ENCODE measurements around the gene TARS1. TPM values are rescaled to one million over a fixed set of nuclear protein-coding genes. Genes with fewer than 3 reads are reported as not detected.

TARS1 gene
- total and polyA plus RNA-seq, 10 donors = 42.7 to 90.0 (median 48.0) TPM

DNA sequence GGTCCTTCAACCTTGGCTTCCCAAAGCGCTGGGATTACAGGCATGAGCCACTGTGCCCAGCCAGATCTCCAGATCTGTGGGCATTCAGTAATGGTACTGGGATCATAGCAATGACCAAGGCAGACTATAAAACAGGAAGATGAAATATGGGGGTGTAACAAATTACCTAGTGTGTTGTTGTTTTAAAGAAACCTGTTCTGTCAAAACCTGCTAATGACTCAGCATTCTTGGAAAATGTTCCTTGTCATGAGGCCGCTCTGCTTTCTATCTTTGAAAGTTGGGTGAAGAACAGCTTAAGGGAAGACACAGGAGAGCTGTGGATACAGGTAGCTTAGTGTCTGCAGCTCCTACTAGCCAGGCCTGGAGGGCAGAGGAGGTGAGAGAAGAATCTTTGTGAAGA is 19.4 kb downstream of the TARS1 start:
- Histone ChIP-seq H3K9me3 (no peaks in the 10 kb centered on the region), H3K4me3 (no peak overlapping the region), H3K27ac (no peak overlapping the region), H3K36me3 (peaks cover 5 to 100% (median 99%) of the 10 kb centered on the region in 6 donors), H3K4me1 (no peaks in the 10 kb centered on the region), H3K27me3 (replicated peaks in 1 of 7) (no peaks in the 10 kb centered on the region)
- TF ChIP-seq POLR2AphosphoS5 (IDR thresholded peaks at IDR 0.05) (no peak), POLR2A (IDR thresholded peaks at IDR 0.05) (no peak)
- TF ChIP-seq, protein P1, sequence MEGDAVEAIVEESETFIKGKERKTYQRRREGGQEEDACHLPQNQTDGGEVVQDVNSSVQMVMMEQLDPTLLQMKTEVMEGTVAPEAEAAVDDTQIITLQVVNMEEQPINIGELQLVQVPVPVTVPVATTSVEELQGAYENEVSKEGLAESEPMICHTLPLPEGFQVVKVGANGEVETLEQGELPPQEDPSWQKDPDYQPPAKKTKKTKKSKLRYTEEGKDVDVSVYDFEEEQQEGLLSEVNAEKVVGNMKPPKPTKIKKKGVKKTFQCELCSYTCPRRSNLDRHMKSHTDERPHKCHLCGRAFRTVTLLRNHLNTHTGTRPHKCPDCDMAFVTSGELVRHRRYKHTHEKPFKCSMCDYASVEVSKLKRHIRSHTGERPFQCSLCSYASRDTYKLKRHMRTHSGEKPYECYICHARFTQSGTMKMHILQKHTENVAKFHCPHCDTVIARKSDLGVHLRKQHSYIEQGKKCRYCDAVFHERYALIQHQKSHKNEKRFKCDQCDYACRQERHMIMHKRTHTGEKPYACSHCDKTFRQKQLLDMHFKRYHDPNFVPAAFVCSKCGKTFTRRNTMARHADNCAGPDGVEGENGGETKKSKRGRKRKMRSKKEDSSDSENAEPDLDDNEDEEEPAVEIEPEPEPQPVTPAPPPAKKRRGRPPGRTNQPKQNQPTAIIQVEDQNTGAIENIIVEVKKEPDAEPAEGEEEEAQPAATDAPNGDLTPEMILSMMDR (IDR thresholded peaks at IDR 0.05 in 8 of 11, conservative IDR thresholded peaks at IDR 0.05 in 3 of 11) = no peak
- WGBS, 5 donors = 96 to 100% (median 98%) methylated on average over 2 of the region's 2 CpGs
- no peak for DNase-seq
- intact Hi-C loops (cut with DNase I; ENCODE audit: low total_unique reads) = no loop called here

DNA sequence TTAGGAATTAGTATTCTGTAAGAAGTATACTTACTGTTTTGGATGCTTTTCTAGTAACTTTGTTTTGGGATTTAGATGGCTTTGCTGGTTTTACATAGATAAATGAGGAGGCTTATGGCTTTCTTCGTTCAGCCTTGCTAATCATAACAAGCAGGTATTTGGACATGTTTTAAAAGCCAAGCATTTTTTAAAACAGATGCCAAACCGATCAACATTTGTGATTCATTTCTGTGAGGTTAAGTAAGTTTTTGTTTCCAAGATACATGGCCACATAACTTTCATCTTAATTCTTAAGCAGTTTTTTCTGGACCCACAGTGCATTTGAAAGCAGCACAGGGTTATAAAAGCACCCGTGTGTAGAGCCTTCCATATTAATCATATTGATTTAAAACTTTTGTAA is 21.7 kb downstream of the TARS1 start:
- H3K9me3 ChIP-seq = no peaks in the 10 kb centered on the region
- no peak overlapping the region for H3K4me3 ChIP-seq
- no peaks in the 10 kb centered on the region for H3K27me3 ChIP-seq (replicated peaks in 1 of 7)
- peaks cover 5 to 100% (median 99%) of the 10 kb centered on the region in 6 donors for H3K36me3 ChIP-seq
- TF ChIP-seq, protein P1 (IDR thresholded peaks at IDR 0.05 in 8 of 11, conservative IDR thresholded peaks at IDR 0.05 in 3 of 11) = no peak
- TF ChIP-seq POLR2A (IDR thresholded peaks at IDR 0.05) (no peak), POLR2AphosphoS5 (IDR thresholded peaks at IDR 0.05) (no peak)
- no peak overlapping the region for H3K27ac ChIP-seq
- intact Hi-C loops (cut with DNase I; ENCODE audit: low total_unique reads) = no loop called here
- WGBS, 5 donors = 88 to 93% (median 92%) methylated on average over 3 of the region's 3 CpGs
- no peak for DNase-seq
- H3K4me1 ChIP-seq = no peaks in the 10 kb centered on the region

DNA sequence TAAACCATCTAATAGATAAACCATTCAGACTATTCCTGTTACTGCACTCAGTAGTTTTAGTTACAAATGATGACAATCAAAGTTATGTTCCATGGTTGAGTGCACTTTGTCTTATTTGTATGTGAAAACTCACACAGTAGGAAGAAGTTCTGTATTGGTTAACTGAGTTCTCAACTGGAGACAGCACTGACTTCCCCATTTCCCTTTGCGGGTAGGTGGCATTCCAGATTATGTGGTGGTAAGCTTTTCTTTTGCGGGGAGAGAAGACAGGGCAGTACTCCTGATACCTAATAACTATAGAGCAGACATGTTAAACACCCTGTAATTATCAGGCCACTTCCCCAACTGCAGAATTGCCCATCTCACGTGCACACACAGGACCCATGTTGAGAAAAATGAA is 24.4 kb downstream of the TARS1 start:
- Histone ChIP-seq H3K9me3 (no peaks in the 10 kb centered on the region), H3K4me1 (no peaks in the 10 kb centered on the region), H3K27ac (no peak overlapping the region), H3K27me3 (replicated peaks in 1 of 7) (no peaks in the 10 kb centered on the region), H3K36me3 (peaks cover 5 to 100% (median 97%) of the 10 kb centered on the region in 6 donors), H3K4me3 (no peak overlapping the region)
- TF ChIP-seq, protein P1 (IDR thresholded peaks at IDR 0.05 in 8 of 11, conservative IDR thresholded peaks at IDR 0.05 in 3 of 11) = no peak
- TF ChIP-seq POLR2AphosphoS5 (IDR thresholded peaks at IDR 0.05) (no peak), POLR2A (IDR thresholded peaks at IDR 0.05) (no peak)
- WGBS, 5 donors = 85 to 95% (median 86%) methylated on average over 3 of the region's 3 CpGs
- intact Hi-C loops (cut with DNase I; ENCODE audit: low total_unique reads) = no loop called here
- no peak for DNase-seq

DNA sequence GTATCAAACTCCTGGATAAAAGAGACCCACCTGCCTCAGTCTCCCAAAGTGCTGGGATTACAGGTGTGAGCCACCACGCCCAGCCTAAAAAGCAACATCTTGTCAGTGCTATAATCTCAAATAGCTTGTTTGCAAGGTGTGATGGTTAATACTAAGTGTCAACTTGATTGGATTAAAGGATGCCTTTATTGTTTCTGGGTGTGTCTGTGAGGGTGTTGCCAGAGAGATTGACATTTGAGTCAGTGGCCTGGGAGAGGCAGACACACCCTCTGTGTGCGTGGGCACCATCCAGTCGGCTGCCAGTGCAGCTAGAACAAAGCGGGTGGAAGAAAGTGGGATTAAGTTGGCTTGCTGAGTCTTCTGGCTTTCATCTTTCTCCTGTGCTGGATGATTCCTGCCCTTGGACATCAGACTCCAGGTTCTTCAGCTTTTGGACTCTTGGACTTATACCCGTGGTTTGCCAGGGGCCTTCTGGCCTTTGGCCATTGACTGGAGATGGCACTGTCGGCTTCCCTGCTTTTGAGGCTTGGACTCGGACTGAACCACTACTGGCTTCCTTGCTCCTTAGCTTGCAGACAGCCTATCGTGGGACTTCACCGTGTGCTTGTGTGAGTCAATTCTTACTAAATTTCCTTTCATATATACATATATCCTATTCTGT is 28.1 kb downstream of the TARS1 start:
- H3K4me1 ChIP-seq = no peaks in the 10 kb centered on the region
- DNase-seq = no peak
- TF ChIP-seq, protein P1 (IDR thresholded peaks at IDR 0.05 in 8 of 11, conservative IDR thresholded peaks at IDR 0.05 in 3 of 11) = no peak
- TF ChIP-seq POLR2A (IDR thresholded peaks at IDR 0.05) (no peak), POLR2AphosphoS5 (IDR thresholded peaks at IDR 0.05) (no peak)
- no peak overlapping the region for H3K4me3 ChIP-seq
- H3K27me3 ChIP-seq (replicated peaks in 1 of 7) = no peaks in the 10 kb centered on the region
- no peak overlapping the region for H3K27ac ChIP-seq
- intact Hi-C loops (cut with DNase I; ENCODE audit: low total_unique reads) = no loop called here
- peaks cover 0 to 2% (median 0%) of the 10 kb centered on the region in 8 donors for H3K9me3 ChIP-seq
- 81 to 94% (median 89%) methylated on average over 9 of the region's 9 CpGs for WGBS, 5 donors
- peaks cover 0 to 100% (median 90%) of the 10 kb centered on the region in 6 donors for H3K36me3 ChIP-seq
